WTC11 (cell line): ENCODE results near the gene PPP2R5E.

Experiments
- CREM ChIP-seq: sonication (generic); formaldehyde crosslinking; IDR thresholded peaks from 2 replicates; pipeline ENCODE4 v1.8.1; 2022; ENCODE audit warnings: mild to moderate bottlenecking, missing genetic modification reagents, moderate library complexity
- ELF4 ChIP-seq: sonication (generic); formaldehyde crosslinking; IDR thresholded peaks from 2 replicates; pipeline ENCODE4 v1.8.1; 2022; ENCODE audit warnings: low read depth, mild to moderate bottlenecking, moderate library complexity, missing genetic modification reagents
- FOXJ3 ChIP-seq: sonication (generic); formaldehyde crosslinking; IDR thresholded peaks from 2 replicates; pipeline ENCODE4 v1.9.0; 2021; ENCODE audit warnings: missing genetic modification reagents, mild to moderate bottlenecking, borderline replicate concordance
- JAZF1 ChIP-seq: fragments of 250-450 bp; sonication (Bioruptor Pico); IDR thresholded peaks from 2 replicates; pipeline ENCODE4 v1.9.0; 2021; ENCODE audit warnings: moderate library complexity, mild to moderate bottlenecking, inconsistent platforms
- NR3C1 ChIP-seq: sonication (generic); formaldehyde crosslinking; conservative IDR thresholded peaks from 2 replicates; pipeline ENCODE4 v1.8.1; 2023; ENCODE audit warnings: low read depth, mild to moderate bottlenecking, missing genetic modification reagents
- PREB ChIP-seq: sonication (generic); formaldehyde crosslinking; IDR thresholded peaks from 2 replicates; pipeline ENCODE4 v1.8.1; 2022; ENCODE audit warnings: mild to moderate bottlenecking, missing genetic modification reagents, moderate library complexity, borderline replicate concordance
- RORB ChIP-seq: fragments of 250-450 bp; sonication (Bioruptor Pico); IDR thresholded peaks from 2 replicates; pipeline ENCODE4 v1.9.0; 2021; ENCODE audit warnings: mild to moderate bottlenecking
- SMAD3 ChIP-seq: sonication (generic); formaldehyde crosslinking; IDR thresholded peaks from 2 replicates; pipeline ENCODE4 v1.8.0; 2022; ENCODE audit warnings: missing genetic modification reagents, mild to moderate bottlenecking, borderline replicate concordance
- TP53 ChIP-seq: sonication (generic); formaldehyde crosslinking; IDR thresholded peaks from 2 replicates; pipeline ENCODE4 v1.8.1; 2023; ENCODE audit warnings: mild to moderate bottlenecking, missing genetic modification reagents
- ZNF416 ChIP-seq: fragments of 250-450 bp; sonication (Bioruptor Pico); IDR thresholded peaks from 2 replicates; pipeline ENCODE4 v1.9.0; 2021; ENCODE audit warnings: mild to moderate bottlenecking, inconsistent platforms
- TF ChIP-seq, protein P1 (sequence below): fragments of 200-600 bp; IDR thresholded peaks from 2 replicates; pipeline ENCODE4 v1.8.0; 2022; ENCODE audit warnings: antibody characterized with exemption

DNA sequence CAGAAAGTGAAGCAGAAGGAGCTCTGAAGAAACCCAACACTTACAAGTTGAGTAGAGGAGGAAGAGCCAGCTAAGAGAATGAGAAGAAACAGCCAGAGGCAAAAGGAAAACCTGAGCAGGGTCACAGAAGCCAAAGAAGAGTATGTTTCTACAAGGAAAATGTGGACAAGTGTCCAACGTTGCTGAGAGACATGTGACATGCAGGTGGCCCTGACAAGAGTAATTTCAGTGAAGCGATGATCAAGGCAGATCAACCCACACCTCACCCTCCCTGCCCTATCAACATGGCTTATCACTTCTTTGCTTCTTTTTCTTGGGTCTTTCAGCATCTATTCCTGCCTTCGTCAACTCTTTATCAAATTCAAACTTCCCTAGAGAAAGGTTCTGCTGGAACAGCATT lies 68.3 kb downstream of the PPP2R5E start:
- TF ChIP-seq, protein P1, sequence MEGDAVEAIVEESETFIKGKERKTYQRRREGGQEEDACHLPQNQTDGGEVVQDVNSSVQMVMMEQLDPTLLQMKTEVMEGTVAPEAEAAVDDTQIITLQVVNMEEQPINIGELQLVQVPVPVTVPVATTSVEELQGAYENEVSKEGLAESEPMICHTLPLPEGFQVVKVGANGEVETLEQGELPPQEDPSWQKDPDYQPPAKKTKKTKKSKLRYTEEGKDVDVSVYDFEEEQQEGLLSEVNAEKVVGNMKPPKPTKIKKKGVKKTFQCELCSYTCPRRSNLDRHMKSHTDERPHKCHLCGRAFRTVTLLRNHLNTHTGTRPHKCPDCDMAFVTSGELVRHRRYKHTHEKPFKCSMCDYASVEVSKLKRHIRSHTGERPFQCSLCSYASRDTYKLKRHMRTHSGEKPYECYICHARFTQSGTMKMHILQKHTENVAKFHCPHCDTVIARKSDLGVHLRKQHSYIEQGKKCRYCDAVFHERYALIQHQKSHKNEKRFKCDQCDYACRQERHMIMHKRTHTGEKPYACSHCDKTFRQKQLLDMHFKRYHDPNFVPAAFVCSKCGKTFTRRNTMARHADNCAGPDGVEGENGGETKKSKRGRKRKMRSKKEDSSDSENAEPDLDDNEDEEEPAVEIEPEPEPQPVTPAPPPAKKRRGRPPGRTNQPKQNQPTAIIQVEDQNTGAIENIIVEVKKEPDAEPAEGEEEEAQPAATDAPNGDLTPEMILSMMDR, result no peak
- TF ChIP-seq TP53, result no peak
- no peak for TF ChIP-seq FOXJ3 (CRISPR knock-in tag)
- no peak for TF ChIP-seq ZNF416 (CRISPR knock-in tag)
- TF ChIP-seq RORB (CRISPR knock-in tag), result no peak
- no peak for TF ChIP-seq CREM (CRISPR knock-in tag)
- no peak for TF ChIP-seq ELF4
- no peak for TF ChIP-seq NR3C1 (CRISPR knock-in tag)
- TF ChIP-seq PREB (CRISPR knock-in tag), result no peak
- TF ChIP-seq JAZF1 (CRISPR knock-in tag), result no peak
- no peak for TF ChIP-seq SMAD3 (CRISPR knock-in tag)
